ENCODE results near the gene PRTFDC1.
"Not testable (repeated sequence)": the region's sequence is repeated elsewhere in the genome, so short reads cannot be mapped to it uniquely, and the experiment has no call there.

PRTFDC1 gene

DNA sequence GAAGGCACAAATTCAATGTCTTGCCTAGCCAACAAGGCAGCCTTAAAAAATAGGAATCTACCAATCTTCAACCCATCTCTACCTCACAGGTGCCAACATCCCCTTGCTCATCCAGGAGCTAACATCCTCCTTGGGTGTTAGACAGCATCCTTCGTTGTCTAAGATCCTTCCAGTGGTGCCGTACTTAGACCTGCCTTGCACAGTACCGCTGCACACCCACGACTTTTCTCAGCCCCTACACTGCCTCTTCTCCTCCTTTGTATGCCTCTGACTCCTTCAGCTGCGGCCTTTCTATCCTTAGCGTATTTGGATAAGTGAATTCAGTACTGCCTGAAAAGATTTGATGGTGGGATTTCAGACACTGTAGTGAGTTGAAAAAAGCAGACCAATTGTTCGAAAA is 15.9 kb upstream of the PRTFDC1 start:
- no peaks in the 10 kb centered on the region for H3K4me1 ChIP-seq (ENCODE audit: control insufficient read depth, insufficient read depth, low read length, poor library complexity, severe bottlenecking)
- H3K36me3 ChIP-seq (ENCODE audit: control insufficient read depth, insufficient read depth, low read length), result no peaks in the 10 kb centered on the region
- H3K27ac ChIP-seq (ENCODE audit: insufficient read depth, low read length, poor library complexity, severe bottlenecking), result no peak overlapping the region
- no peaks in the 10 kb centered on the region for H3K9me3 ChIP-seq (ENCODE audit: control insufficient read depth, low read length)
- no peak for DNase-seq
- no peaks in the 10 kb centered on the region for H3K27me3 ChIP-seq (replicated peaks; ENCODE audit: control insufficient read depth, insufficient read depth, low read length, poor library complexity, severe bottlenecking)
- H3K4me3 ChIP-seq (ENCODE audit: insufficient read depth, low read depth, low read length, poor library complexity, severe bottlenecking), result no peak overlapping the region

DNA sequence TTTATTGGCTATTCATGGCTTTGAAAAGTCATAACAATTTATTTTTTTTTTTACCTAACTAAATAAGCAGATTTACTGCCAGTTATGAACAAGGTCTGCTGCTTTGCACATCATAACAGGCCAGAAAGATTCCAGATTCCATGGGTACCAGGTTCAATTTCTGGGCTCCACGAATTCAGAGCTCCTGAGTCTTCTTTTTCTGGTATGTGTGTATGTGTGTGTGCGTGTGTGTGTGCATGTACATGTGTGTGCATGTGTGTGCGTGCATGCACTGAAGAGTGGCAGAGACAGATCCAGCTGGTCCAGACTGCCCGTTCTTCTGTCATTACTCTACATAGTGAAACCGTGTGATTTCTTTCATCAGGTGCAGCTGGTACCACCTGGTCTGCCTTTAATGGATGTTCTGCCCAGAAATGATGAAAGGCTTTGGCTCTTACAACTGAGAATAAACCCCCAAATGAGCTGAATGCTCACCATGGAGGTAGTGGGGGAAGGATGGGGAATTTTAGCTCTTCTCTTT is 14.6 kb upstream of the PRTFDC1 start:
- no peak overlapping the region for H3K27ac ChIP-seq (ENCODE audit: insufficient read depth, low read length, poor library complexity, severe bottlenecking)
- H3K9me3 ChIP-seq (ENCODE audit: control insufficient read depth, low read length), result no peaks in the 10 kb centered on the region
- H3K27me3 ChIP-seq (replicated peaks; ENCODE audit: control insufficient read depth, insufficient read depth, low read length, poor library complexity, severe bottlenecking), result no peaks in the 10 kb centered on the region
- DNase-seq, result no peak
- H3K36me3 ChIP-seq (ENCODE audit: control insufficient read depth, insufficient read depth, low read length), result no peaks in the 10 kb centered on the region
- H3K4me1 ChIP-seq (ENCODE audit: control insufficient read depth, insufficient read depth, low read length, poor library complexity, severe bottlenecking), result no peaks in the 10 kb centered on the region
- no peak overlapping the region for H3K4me3 ChIP-seq (ENCODE audit: insufficient read depth, low read depth, low read length, poor library complexity, severe bottlenecking)

DNA sequence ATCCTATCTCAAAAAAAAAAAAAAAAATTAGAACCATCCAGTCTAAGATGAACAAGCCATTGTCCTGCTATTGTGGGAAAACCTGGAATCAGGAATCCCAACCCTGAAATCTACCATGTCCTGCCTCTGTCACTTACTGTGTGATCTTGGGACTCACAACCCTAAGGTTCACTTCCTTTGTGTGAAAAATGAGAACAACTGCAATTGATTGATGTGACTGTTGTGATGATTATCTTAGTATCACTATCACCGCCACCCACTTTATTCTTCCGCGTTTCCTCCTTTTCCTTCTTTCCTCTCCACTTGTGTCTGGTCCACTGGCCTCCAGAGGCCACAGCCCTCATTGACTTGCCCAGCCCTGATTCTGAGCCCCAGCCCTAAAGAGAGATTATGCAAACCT is 12.6 kb upstream of the PRTFDC1 start:
- H3K9me3 ChIP-seq (ENCODE audit: control insufficient read depth, low read length), result no peaks in the 10 kb centered on the region
- no peak overlapping the region for H3K27ac ChIP-seq (ENCODE audit: insufficient read depth, low read length, poor library complexity, severe bottlenecking)
- DNase-seq, result no peak
- no peak overlapping the region for H3K4me3 ChIP-seq (ENCODE audit: insufficient read depth, low read depth, low read length, poor library complexity, severe bottlenecking)
- H3K4me1 ChIP-seq (ENCODE audit: control insufficient read depth, insufficient read depth, low read length, poor library complexity, severe bottlenecking), result no peaks in the 10 kb centered on the region
- H3K36me3 ChIP-seq (ENCODE audit: control insufficient read depth, insufficient read depth, low read length), result no peaks in the 10 kb centered on the region
- H3K27me3 ChIP-seq (replicated peaks; ENCODE audit: control insufficient read depth, insufficient read depth, low read length, poor library complexity, severe bottlenecking), result no peaks in the 10 kb centered on the region

DNA sequence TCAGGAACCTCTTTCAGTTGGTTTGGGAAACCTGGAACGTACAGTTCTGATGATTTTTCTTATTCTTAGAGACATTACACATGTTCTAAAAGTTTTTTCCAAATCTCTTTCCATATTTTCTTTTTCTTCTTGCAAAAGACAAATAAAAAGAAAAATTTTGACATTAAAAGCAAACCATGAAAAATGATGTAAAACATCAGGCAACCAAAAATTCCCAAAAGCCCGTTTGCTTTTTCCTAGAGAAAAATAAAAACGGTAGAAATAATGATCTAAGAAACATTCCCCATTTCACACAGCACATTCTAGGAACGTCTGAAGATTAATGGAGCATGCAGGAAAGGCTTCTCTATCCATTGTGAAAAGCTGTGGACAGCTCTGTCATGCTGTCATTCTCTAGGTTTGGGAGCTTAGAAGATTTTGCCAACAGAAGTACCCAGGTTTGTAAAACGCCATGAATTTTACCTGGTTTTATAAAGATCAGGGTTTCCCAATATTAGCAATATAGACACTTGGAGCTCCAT is 11.2 kb upstream of the PRTFDC1 start:
- DNase-seq, result no peak
- H3K9me3 ChIP-seq (ENCODE audit: control insufficient read depth, low read length), result no peaks in the 10 kb centered on the region

DNA sequence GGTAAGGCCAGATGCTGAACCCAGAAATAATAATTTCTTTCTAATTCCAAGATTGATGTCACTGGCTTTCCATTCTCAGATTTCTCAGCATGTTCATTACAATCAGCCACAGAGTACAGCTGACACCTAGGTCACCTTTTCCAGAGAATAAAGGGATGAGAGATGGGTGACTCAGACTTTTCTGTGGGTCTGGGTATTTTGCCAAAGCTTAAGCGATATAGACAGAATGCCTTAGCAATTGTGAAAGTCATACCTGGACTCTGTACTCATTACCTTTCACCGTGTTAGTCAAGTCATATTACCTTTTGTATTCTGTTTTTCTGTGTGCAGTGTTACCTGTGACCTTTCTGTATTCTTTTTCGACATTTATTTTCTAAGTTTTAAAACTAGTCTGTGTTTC is 10.6 kb upstream of the PRTFDC1 start:
- no peak overlapping the region for H3K27ac ChIP-seq (ENCODE audit: insufficient read depth, low read length, poor library complexity, severe bottlenecking)
- no peaks in the 10 kb centered on the region for H3K4me1 ChIP-seq (ENCODE audit: control insufficient read depth, insufficient read depth, low read length, poor library complexity, severe bottlenecking)
- no peaks in the 10 kb centered on the region for H3K36me3 ChIP-seq (ENCODE audit: control insufficient read depth, insufficient read depth, low read length)
- no peak for DNase-seq
- no peaks in the 10 kb centered on the region for H3K27me3 ChIP-seq (replicated peaks; ENCODE audit: control insufficient read depth, insufficient read depth, low read length, poor library complexity, severe bottlenecking)
- H3K4me3 ChIP-seq (ENCODE audit: insufficient read depth, low read depth, low read length, poor library complexity, severe bottlenecking), result no peak overlapping the region
- no peaks in the 10 kb centered on the region for H3K9me3 ChIP-seq (ENCODE audit: control insufficient read depth, low read length)

More for the DNA sequence above, 11.2 kb upstream of the PRTFDC1 start:
- Histone ChIP-seq H3K4me3 (ENCODE audit: insufficient read depth, low read depth, low read length, poor library complexity, severe bottlenecking) (no peak overlapping the region), H3K27ac (ENCODE audit: insufficient read depth, low read length, poor library complexity, severe bottlenecking) (no peak overlapping the region), H3K4me1 (ENCODE audit: control insufficient read depth, insufficient read depth, low read length, poor library complexity, severe bottlenecking) (no peaks in the 10 kb centered on the region), H3K36me3 (ENCODE audit: control insufficient read depth, insufficient read depth, low read length) (no peaks in the 10 kb centered on the region), H3K27me3 (replicated peaks; ENCODE audit: control insufficient read depth, insufficient read depth, low read length, poor library complexity, severe bottlenecking) (no peaks in the 10 kb centered on the region)

DNA sequence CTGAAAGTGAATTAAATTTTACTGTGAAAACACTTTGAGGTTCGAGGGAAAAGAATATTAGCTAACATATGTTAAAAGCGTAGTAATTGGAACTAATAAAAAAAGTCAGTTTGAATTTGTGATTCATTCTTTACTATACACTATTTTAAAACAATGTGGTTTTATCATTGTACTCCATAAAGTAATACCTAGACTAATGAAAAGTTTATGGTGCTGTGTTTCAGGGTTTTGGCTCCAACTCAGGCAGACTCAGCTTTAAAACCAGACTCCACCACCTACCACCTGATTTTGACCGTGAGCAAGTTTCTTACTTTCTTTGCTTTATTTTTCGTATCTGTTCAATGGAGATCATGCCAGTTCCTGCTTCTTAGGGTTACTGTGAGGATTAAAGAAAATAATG is 9.2 kb upstream of the PRTFDC1 start:
- H3K9me3 ChIP-seq (ENCODE audit: control insufficient read depth, low read length), result no peaks in the 10 kb centered on the region
- no peak for DNase-seq
- no peaks in the 10 kb centered on the region for H3K27me3 ChIP-seq (replicated peaks; ENCODE audit: control insufficient read depth, insufficient read depth, low read length, poor library complexity, severe bottlenecking)
- H3K4me1 ChIP-seq (ENCODE audit: control insufficient read depth, insufficient read depth, low read length, poor library complexity, severe bottlenecking), result no peaks in the 10 kb centered on the region
- no peak overlapping the region for H3K4me3 ChIP-seq (ENCODE audit: insufficient read depth, low read depth, low read length, poor library complexity, severe bottlenecking)
- no peak overlapping the region for H3K27ac ChIP-seq (ENCODE audit: insufficient read depth, low read length, poor library complexity, severe bottlenecking)
- no peaks in the 10 kb centered on the region for H3K36me3 ChIP-seq (ENCODE audit: control insufficient read depth, insufficient read depth, low read length)

DNA sequence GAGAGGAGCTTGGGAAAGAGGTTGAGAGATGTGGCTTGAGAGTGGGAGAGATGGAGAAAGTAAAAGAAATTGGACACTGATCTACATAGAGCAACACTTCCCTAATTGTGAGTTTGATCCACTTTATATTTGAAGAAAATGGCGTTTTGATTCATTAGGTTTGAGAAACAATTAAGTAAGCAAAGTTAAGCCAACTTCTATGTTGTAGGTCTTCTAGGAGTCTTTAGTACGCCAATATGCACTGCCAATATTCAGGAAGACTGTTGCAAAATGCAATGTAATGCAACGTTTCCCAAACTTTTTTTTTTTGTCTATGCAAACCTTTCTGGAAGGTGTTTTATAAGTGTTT is 7.0 kb upstream of the PRTFDC1 start:
- Histone ChIP-seq H3K36me3 (ENCODE audit: control insufficient read depth, insufficient read depth, low read length) (no peaks in the 10 kb centered on the region), H3K27me3 (replicated peaks; ENCODE audit: control insufficient read depth, insufficient read depth, low read length, poor library complexity, severe bottlenecking) (no peaks in the 10 kb centered on the region), H3K4me1 (ENCODE audit: control insufficient read depth, insufficient read depth, low read length, poor library complexity, severe bottlenecking) (no peaks in the 10 kb centered on the region), H3K9me3 (ENCODE audit: control insufficient read depth, low read length) (no peaks in the 10 kb centered on the region), H3K27ac (ENCODE audit: insufficient read depth, low read length, poor library complexity, severe bottlenecking) (no peak overlapping the region), H3K4me3 (ENCODE audit: insufficient read depth, low read depth, low read length, poor library complexity, severe bottlenecking) (no peak overlapping the region)
- DNase-seq, result no peak

DNA sequence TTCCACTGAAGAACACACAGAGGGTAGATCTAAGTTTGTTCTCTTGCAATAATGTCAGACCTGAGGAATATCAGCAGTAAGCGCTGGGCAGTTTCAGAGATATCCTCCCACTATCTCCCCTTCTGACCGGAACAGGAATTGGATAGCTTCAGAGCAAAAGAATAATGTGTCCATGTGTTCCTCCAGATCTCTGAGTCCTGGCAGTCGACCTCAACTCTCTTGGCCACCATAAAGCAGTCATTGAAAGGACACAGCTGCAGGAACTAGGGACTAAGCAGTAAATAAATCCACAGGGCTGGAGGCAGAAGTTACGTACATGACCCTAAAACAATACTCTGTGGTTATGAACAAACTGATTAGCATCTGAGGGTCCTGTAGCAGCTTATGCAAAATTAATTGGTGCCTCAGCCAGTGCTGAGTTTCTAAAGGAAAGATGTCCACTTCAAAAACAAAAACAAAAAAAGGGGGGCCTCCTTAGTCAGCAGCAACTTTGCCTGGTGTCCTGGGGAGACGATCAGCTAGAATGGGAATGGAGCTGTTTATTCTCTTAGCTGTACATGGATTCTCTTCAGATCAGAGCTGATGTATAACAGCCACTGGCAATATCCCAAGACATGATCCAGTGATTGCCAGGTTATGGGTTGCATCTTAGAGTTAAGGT is 6.4 kb upstream of the PRTFDC1 start:
- no peaks in the 10 kb centered on the region for H3K9me3 ChIP-seq (ENCODE audit: control insufficient read depth, low read length)
- no peaks in the 10 kb centered on the region for H3K36me3 ChIP-seq (ENCODE audit: control insufficient read depth, insufficient read depth, low read length)
- no peaks in the 10 kb centered on the region for H3K4me1 ChIP-seq (ENCODE audit: control insufficient read depth, insufficient read depth, low read length, poor library complexity, severe bottlenecking)
- H3K27me3 ChIP-seq (replicated peaks; ENCODE audit: control insufficient read depth, insufficient read depth, low read length, poor library complexity, severe bottlenecking), result no peaks in the 10 kb centered on the region
- no peak overlapping the region for H3K27ac ChIP-seq (ENCODE audit: insufficient read depth, low read length, poor library complexity, severe bottlenecking)
- no peak for DNase-seq
- H3K4me3 ChIP-seq (ENCODE audit: insufficient read depth, low read depth, low read length, poor library complexity, severe bottlenecking), result no peak overlapping the region

DNA sequence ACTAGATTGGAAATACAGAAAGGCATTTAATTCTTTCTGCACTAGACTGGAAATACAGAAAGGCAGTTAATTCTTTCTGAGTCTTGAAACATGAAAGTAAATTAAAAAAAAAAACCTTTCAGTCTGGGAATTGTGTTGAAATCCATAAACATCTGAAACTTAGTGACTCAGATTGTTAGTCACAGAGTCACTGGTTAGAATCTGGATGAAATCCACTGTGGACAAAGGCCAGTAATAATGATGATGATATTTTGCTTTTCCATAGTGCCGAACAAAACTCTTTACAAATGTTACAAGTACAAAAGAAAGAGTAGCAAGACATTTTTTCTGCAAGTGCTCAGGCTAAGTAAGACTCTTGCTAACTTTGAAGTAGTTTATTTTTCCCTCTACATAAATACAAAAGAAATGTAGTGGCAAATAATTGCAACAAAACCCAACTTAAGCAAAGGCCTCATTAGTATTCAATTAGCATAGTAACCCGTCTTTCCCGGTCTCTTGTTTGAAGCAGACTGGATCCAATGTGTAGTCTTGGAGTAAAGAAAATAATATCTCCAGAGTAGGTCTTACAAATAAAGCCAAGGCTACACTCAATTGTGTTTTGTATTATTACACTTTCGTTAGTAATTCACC is 5.8 kb upstream of the PRTFDC1 start:
- Histone ChIP-seq H3K27me3 (replicated peaks; ENCODE audit: control insufficient read depth, insufficient read depth, low read length, poor library complexity, severe bottlenecking) (no peaks in the 10 kb centered on the region), H3K4me1 (ENCODE audit: control insufficient read depth, insufficient read depth, low read length, poor library complexity, severe bottlenecking) (peaks cover under 1% of the 10 kb centered on the region), H3K36me3 (ENCODE audit: control insufficient read depth, insufficient read depth, low read length) (no peaks in the 10 kb centered on the region), H3K9me3 (ENCODE audit: control insufficient read depth, low read length) (no peaks in the 10 kb centered on the region), H3K4me3 (ENCODE audit: insufficient read depth, low read depth, low read length, poor library complexity, severe bottlenecking) (no peak overlapping the region), H3K27ac (ENCODE audit: insufficient read depth, low read length, poor library complexity, severe bottlenecking) (no peak overlapping the region)
- DNase-seq, result no peak

DNA sequence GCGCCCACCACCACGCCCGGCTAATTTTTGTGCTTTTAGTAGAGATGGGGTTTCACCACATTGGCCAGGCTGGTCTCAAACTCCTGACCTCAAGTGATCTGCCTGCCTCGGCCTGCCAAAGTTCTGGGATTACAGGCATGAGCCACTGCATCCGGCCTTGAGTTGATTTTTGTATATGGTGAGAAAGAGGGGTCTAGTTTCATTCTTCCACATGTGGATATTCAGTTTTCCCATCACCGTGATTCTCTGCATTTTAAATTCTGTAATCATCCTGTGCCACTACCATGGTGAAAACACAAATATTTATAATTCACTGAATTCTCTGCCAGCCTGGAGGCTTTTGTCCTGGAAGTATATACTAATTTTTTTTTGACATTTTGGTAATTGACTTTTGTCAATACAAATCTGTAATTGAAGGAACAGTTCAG is 5.2 kb upstream of the PRTFDC1 start:
- DNase-seq; H3K27ac ChIP-seq (ENCODE audit: insufficient read depth, low read length, poor library complexity, severe bottlenecking); H3K4me1 ChIP-seq (ENCODE audit: control insufficient read depth, insufficient read depth, low read length, poor library complexity, severe bottlenecking): not testable (repeated sequence)

More for the DNA sequence above, 5.2 kb upstream of the PRTFDC1 start:
- H3K27me3 ChIP-seq (replicated peaks; ENCODE audit: control insufficient read depth, insufficient read depth, low read length, poor library complexity, severe bottlenecking); H3K9me3 ChIP-seq (ENCODE audit: control insufficient read depth, low read length); H3K4me3 ChIP-seq (ENCODE audit: insufficient read depth, low read depth, low read length, poor library complexity, severe bottlenecking); H3K36me3 ChIP-seq (ENCODE audit: control insufficient read depth, insufficient read depth, low read length): not testable (repeated sequence)

All from effector memory CD4-positive, alpha-beta T cell (primary cell).